HEK293 (cell line): ENCODE data around the gene THSD7A.

ENCODE experiments used
- CTCF ChIA-PET: fragments of 350-600 bp; formaldehyde crosslinking; extraction: SDS; loops from one replicate; lab custom pipeline; 2021; ENCODE audit warnings: antibody characterized with exemption; lab: Yijun Ruan, JAX
- POLR2A ChIA-PET: fragments of 300-600 bp; formaldehyde crosslinking; extraction: SDS; loops from one replicate; lab custom pipeline; 2020; ENCODE audit warnings: antibody characterized with exemption, inconsistent platforms; lab: Yijun Ruan, JAX
- H3K27ac ChIP-seq: fragments of 200-500 bp; sonication (Bioruptor generic); 2 replicates; pipeline ENCODE4 v1.5.1; 2014; ENCODE audit warnings: low read depth, low read length, control low read depth, inconsistent platforms; ENCODE audit errors: extremely low read depth
- H3K36me3 ChIP-seq, 2 experiments: fragments of 200-500 bp in 1 of 2; sonication (Bioruptor generic) in 1 of 2; 1 replicate in 1 of 2; 2 replicates in 1 of 2; pipeline ENCODE4 v1.5.1; 2014 to 2017; ENCODE audit warnings: inconsistent platforms in 2 of 2, low read length in 2 of 2; ENCODE audit not compliant: control insufficient read depth in 2 of 2, insufficient read depth in 1 of 2
- H3K4me1 ChIP-seq: fragments of 200-500 bp; sonication (Bioruptor generic); 2 replicates; pipeline ENCODE4 v1.5.1; 2014; ENCODE audit warnings: mild to moderate bottlenecking, low read length, inconsistent platforms; ENCODE audit not compliant: control insufficient read depth, insufficient read depth
- H3K4me3 ChIP-seq: 2 replicates; pipeline ENCODE4 v1.5.1; 2011; ENCODE audit warnings: low read depth, mild to moderate bottlenecking, control low read depth, low read length, moderate library complexity
- H3K9me3 ChIP-seq: fragments of 200-500 bp; sonication (Bioruptor generic); 2 replicates; pipeline ENCODE4 v1.5.1; 2014; ENCODE audit warnings: low read depth, low read length, inconsistent platforms; ENCODE audit not compliant: control insufficient read depth, insufficient read depth
- GLI4 ChIP-seq: fragments of 450-650 bp; formaldehyde crosslinking; IDR thresholded peaks from 2 replicates; pipeline ENCODE4 v1.5.1; 2016; ENCODE audit warnings: missing biosample characterization, missing genetic modification characterization
- HOXA7 ChIP-seq: sonication (generic); formaldehyde crosslinking; IDR thresholded peaks from 2 replicates; pipeline ENCODE4 v1.8.1; 2022; ENCODE audit warnings: missing genetic modification reagents, borderline replicate concordance
- KLF9 ChIP-seq: fragments of 450-650 bp; formaldehyde crosslinking; IDR thresholded peaks from 2 replicates; pipeline ENCODE4 v1.5.1; 2016; ENCODE audit warnings: missing biosample characterization, missing genetic modification characterization, low read depth
- SP7 ChIP-seq: fragments of 450-650 bp; formaldehyde crosslinking; IDR thresholded peaks from 2 replicates; pipeline ENCODE4 v1.5.1; 2016; ENCODE audit warnings: missing biosample characterization, missing genetic modification characterization
- WT1 ChIP-seq: fragments of 450-650 bp; formaldehyde crosslinking; IDR thresholded peaks from 2 replicates; pipeline ENCODE4 v1.5.1; 2016; ENCODE audit warnings: missing biosample characterization, missing genetic modification characterization
- YY1 ChIP-seq: fragments of 450-650 bp; formaldehyde crosslinking; IDR thresholded peaks from 2 replicates; pipeline ENCODE4 v1.5.1; 2018; ENCODE audit warnings: missing biosample characterization, missing genetic modification characterization
- ZBTB11 ChIP-seq: fragments of 450-650 bp; formaldehyde crosslinking; conservative IDR thresholded peaks from 2 replicates; pipeline ENCODE4 v1.5.1; 2016; ENCODE audit warnings: low read depth, missing biosample characterization, missing genetic modification characterization
- ZFP41 ChIP-seq: fragments of 450-650 bp; formaldehyde crosslinking; IDR thresholded peaks from 2 replicates; pipeline ENCODE4 v1.5.1; 2016; ENCODE audit warnings: missing biosample characterization, missing genetic modification characterization, borderline replicate concordance
- ZIC2 ChIP-seq: fragments of 450-650 bp; formaldehyde crosslinking; IDR thresholded peaks from 2 replicates; pipeline ENCODE4 v1.5.1; 2016; ENCODE audit warnings: missing biosample characterization, missing genetic modification characterization
- ZNF223 ChIP-seq: fragments of 450-650 bp; formaldehyde crosslinking; IDR thresholded peaks from 2 replicates; pipeline ENCODE4 v1.5.1; 2016; ENCODE audit warnings: missing biosample characterization, missing genetic modification characterization
- ZNF449 ChIP-seq: fragments of 450-650 bp; formaldehyde crosslinking; IDR thresholded peaks from 2 replicates; pipeline ENCODE4 v1.5.1; 2017; ENCODE audit warnings: missing biosample characterization, mild to moderate bottlenecking, missing genetic modification characterization, moderate library complexity
- ZNF473 ChIP-seq: fragments of 450-650 bp; formaldehyde crosslinking; IDR thresholded peaks from 2 replicates; pipeline ENCODE4 v1.5.1; 2017; ENCODE audit warnings: missing biosample characterization, missing genetic modification characterization
- ZNF510 ChIP-seq: fragments of 450-650 bp; formaldehyde crosslinking; IDR thresholded peaks from 2 replicates; pipeline ENCODE4 v1.5.1; 2018; ENCODE audit warnings: mild to moderate bottlenecking, missing genetic modification characterization, missing biosample characterization; ENCODE audit not compliant: insufficient replicate concordance
- ZNF514 ChIP-seq: fragments of 450-650 bp; formaldehyde crosslinking; IDR thresholded peaks from 2 replicates; pipeline ENCODE4 v1.5.1; 2016; ENCODE audit warnings: missing biosample characterization, missing genetic modification characterization
- ZNF610 ChIP-seq: fragments of 450-650 bp; formaldehyde crosslinking; IDR thresholded peaks from 2 replicates; pipeline ENCODE4 v1.5.1; 2016; ENCODE audit warnings: missing biosample characterization, missing genetic modification characterization, borderline replicate concordance
- ZNF629 ChIP-seq: fragments of 450-650 bp; formaldehyde crosslinking; IDR thresholded peaks from 2 replicates; pipeline ENCODE4 v1.5.1; 2017; ENCODE audit warnings: missing biosample characterization, missing genetic modification characterization
- ZNF660 ChIP-seq: fragments of 450-650 bp; IDR thresholded peaks from 2 replicates; pipeline ENCODE4 v1.5.1; 2018; ENCODE audit warnings: missing biosample characterization, mild to moderate bottlenecking, missing genetic modification characterization
- ZSCAN30 ChIP-seq: fragments of 450-650 bp; IDR thresholded peaks from 2 replicates; pipeline ENCODE4 v1.5.1; 2018; ENCODE audit warnings: missing biosample characterization, mild to moderate bottlenecking, missing genetic modification characterization, moderate library complexity
- TF ChIP-seq, protein P1 (sequence below): fragments of 450-650 bp; formaldehyde crosslinking; IDR thresholded peaks from 2 replicates; pipeline ENCODE4 v1.5.1; 2016; ENCODE audit warnings: missing biosample characterization, missing genetic modification characterization
- TF ChIP-seq, protein P2 (sequence below): fragments of 450-650 bp; formaldehyde crosslinking; IDR thresholded peaks from 2 replicates; pipeline ENCODE4 v1.5.1; 2016; ENCODE audit warnings: missing biosample characterization, missing genetic modification characterization
- TF ChIP-seq, protein P3 (sequence below): fragments of 450-650 bp; formaldehyde crosslinking; IDR thresholded peaks from 2 replicates; pipeline ENCODE4 v1.5.1; 2016; ENCODE audit warnings: missing biosample characterization, missing genetic modification characterization, borderline replicate concordance

Gene THSD7A

DNA sequence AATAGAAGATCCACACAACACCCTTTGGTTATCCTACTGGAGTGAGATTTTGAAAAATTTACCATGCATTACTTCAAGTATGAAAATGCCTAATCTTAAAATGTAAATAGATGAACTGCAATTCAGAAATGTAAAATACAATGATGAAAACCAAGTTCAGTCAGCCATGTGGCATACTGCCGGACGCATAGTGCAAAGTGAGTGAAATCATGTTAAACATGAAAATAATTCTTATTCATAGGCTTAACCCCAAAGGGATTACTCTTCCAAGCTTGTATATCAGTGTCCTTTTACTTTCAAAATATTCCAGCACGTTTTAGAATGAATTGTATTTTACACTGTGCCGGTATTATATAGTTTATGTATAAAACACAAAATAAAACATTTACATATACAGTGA, 99.8 kb downstream of the THSD7A start:
- Histone ChIP-seq H3K27ac (no peak overlapping the region), H3K4me1 (no peaks in the 10 kb centered on the region), H3K36me3 (no peaks in the 10 kb centered on the region), H3K9me3 (no peaks in the 10 kb centered on the region), H3K4me3 (no peak overlapping the region)
- ChIA-PET CTCF (no interaction called here), POLR2A (no interaction called here)
- TF ChIP-seq HOXA7: no peak
- TF ChIP-seq ZNF223: no peak
- TF ChIP-seq, protein P1, sequence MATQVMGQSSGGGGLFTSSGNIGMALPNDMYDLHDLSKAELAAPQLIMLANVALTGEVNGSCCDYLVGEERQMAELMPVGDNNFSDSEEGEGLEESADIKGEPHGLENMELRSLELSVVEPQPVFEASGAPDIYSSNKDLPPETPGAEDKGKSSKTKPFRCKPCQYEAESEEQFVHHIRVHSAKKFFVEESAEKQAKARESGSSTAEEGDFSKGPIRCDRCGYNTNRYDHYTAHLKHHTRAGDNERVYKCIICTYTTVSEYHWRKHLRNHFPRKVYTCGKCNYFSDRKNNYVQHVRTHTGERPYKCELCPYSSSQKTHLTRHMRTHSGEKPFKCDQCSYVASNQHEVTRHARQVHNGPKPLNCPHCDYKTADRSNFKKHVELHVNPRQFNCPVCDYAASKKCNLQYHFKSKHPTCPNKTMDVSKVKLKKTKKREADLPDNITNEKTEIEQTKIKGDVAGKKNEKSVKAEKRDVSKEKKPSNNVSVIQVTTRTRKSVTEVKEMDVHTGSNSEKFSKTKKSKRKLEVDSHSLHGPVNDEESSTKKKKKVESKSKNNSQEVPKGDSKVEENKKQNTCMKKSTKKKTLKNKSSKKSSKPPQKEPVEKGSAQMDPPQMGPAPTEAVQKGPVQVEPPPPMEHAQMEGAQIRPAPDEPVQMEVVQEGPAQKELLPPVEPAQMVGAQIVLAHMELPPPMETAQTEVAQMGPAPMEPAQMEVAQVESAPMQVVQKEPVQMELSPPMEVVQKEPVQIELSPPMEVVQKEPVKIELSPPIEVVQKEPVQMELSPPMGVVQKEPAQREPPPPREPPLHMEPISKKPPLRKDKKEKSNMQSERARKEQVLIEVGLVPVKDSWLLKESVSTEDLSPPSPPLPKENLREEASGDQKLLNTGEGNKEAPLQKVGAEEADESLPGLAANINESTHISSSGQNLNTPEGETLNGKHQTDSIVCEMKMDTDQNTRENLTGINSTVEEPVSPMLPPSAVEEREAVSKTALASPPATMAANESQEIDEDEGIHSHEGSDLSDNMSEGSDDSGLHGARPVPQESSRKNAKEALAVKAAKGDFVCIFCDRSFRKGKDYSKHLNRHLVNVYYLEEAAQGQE (tag by site-specific recombination): no peak
- TF ChIP-seq, protein P2, sequence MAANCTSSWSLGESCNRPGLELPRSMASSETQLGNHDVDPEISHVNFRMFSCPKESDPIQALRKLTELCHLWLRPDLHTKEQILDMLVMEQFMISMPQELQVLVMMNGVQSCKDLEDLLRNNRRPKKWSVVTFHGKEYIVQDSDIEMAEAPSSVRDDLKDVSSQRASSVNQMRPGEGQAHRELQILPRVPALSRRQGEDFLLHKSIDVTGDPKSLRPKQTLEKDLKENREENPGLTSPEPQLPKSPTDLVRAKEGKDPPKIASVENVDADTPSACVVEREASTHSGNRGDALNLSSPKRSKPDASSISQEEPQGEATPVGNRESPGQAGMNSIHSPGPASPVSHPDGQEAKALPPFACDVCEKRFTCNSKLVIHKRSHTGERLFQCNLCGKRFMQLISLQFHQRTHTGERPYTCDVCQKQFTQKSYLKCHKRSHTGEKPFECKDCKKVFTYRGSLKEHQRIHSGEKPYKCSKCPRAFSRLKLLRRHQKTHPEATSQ (tag by site-specific recombination): no peak
- TF ChIP-seq WT1: no peak
- no peak for TF ChIP-seq GLI4 (tag by site-specific recombination)
- TF ChIP-seq ZNF660 (tag by site-specific recombination): no peak
- no peak for TF ChIP-seq ZNF510 (tag by site-specific recombination)
- no peak for TF ChIP-seq KLF9

GRCh38 chr7:11730725-11731124, 101.3 kb downstream of the THSD7A start:
- no peak overlapping the region for H3K27ac ChIP-seq
- ChIA-PET POLR2A (no interaction called here), CTCF (no interaction called here)

DNA sequence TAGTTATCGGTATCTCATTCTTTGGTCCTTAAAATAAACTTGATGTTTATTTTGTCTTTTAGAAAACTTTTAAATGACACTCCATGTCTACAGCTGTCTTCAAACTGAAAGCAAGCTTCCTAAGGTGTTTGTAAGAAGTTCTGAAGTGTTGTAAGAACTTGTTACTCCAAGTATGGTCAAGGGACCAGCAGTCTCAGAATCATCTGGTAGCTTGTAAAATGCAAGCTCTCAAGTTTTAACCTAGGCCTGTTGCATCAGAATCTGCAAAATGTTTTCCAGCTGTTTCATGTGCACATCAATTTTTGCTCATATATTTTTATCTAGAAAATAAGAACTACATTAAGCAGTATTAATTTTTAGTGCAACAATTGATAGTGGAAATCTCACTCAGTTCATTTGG, 104.1 kb downstream of the THSD7A start:
- Histone ChIP-seq H3K36me3 (no peaks in the 10 kb centered on the region), H3K4me3 (no peak overlapping the region), H3K27ac (no peak overlapping the region), H3K4me1 (no peaks in the 10 kb centered on the region), H3K9me3 (no peaks in the 10 kb centered on the region)
- CTCF ChIA-PET: no interaction called here
- POLR2A ChIA-PET: no interaction called here
- TF ChIP-seq ZNF610 (tag by site-specific recombination): no peak
- TF ChIP-seq ZNF473 (tag by site-specific recombination): no peak
- TF ChIP-seq ZFP41: no peak
- TF ChIP-seq ZNF514 (tag by site-specific recombination): no peak
- TF ChIP-seq ZBTB11 (tag by site-specific recombination): no peak
- no peak for TF ChIP-seq ZSCAN30 (tag by site-specific recombination)
- TF ChIP-seq, protein P3, sequence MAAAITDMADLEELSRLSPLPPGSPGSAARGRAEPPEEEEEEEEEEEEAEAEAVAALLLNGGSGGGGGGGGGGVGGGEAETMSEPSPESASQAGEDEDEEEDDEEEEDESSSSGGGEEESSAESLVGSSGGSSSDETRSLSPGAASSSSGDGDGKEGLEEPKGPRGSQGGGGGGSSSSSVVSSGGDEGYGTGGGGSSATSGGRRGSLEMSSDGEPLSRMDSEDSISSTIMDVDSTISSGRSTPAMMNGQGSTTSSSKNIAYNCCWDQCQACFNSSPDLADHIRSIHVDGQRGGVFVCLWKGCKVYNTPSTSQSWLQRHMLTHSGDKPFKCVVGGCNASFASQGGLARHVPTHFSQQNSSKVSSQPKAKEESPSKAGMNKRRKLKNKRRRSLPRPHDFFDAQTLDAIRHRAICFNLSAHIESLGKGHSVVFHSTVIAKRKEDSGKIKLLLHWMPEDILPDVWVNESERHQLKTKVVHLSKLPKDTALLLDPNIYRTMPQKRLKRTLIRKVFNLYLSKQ (tag by site-specific recombination): no peak
- no peak for TF ChIP-seq SP7 (tag by site-specific recombination)
- no peak for TF ChIP-seq ZNF449 (tag by site-specific recombination)
- TF ChIP-seq ZNF629 (tag by site-specific recombination): no peak
- no peak for TF ChIP-seq YY1 (tag by site-specific recombination)

More at GRCh38 chr7:11730725-11731124, 101.3 kb downstream of the THSD7A start:
- H3K4me1 ChIP-seq: no peaks in the 10 kb centered on the region
- no peaks in the 10 kb centered on the region for H3K36me3 ChIP-seq
- no peak overlapping the region for H3K4me3 ChIP-seq
- TF ChIP-seq ZIC2: no peak
- no peaks in the 10 kb centered on the region for H3K9me3 ChIP-seq
